Trophoblast cell (in vitro differentiated cells and primary cell): ENCODE results near the gene GLS.

Experiments used
- DNase-seq, 2 donors: peaks; one replicate each; pipeline ENCODE4 v3.0.0-alpha.2; 2016
- H2AFZ ChIP-seq: 2 replicates; pipeline ENCODE4 v1.6.1; 2013; ENCODE audit warnings: low read length, moderate library complexity, mild to moderate bottlenecking; ENCODE audit not compliant: insufficient read depth, poor library complexity
- H2AK5ac ChIP-seq: 2 replicates; pipeline ENCODE4 v1.6.1; 2013; ENCODE audit warnings: mild to moderate bottlenecking, low read length
- H2BK120ac ChIP-seq: 2 replicates; pipeline ENCODE4 v1.6.1; 2013; ENCODE audit warnings: low read length, mild to moderate bottlenecking, moderate library complexity; ENCODE audit not compliant: insufficient read depth, poor library complexity
- H2BK12ac ChIP-seq: 2 replicates; pipeline ENCODE4 v1.6.1; 2013; ENCODE audit warnings: mild to moderate bottlenecking, low read length, moderate library complexity
- H2BK5ac ChIP-seq: 2 replicates; pipeline ENCODE4 v1.6.1; 2013; ENCODE audit warnings: low read length, low read depth, moderate library complexity, mild to moderate bottlenecking; ENCODE audit not compliant: poor library complexity
- H3K14ac ChIP-seq: 2 replicates; pipeline ENCODE4 v1.6.1; 2013; ENCODE audit warnings: mild to moderate bottlenecking, low read length
- H3K18ac ChIP-seq: 2 replicates; pipeline ENCODE4 v1.6.1; 2013; ENCODE audit warnings: mild to moderate bottlenecking, low read length
- H3K23ac ChIP-seq: 2 replicates; pipeline ENCODE4 v1.6.1; 2013; ENCODE audit warnings: low read length
- H3K27ac ChIP-seq: 2 replicates; pipeline ENCODE4 v1.5.1; 2013; ENCODE audit warnings: low read depth, mild to moderate bottlenecking, inconsistent platforms, low read length, moderate library complexity
- H3K27me3 ChIP-seq: 2 replicates; pipeline ENCODE4 v1.6.1; 2013; ENCODE audit warnings: inconsistent platforms, mild to moderate bottlenecking, low read length, moderate library complexity; ENCODE audit not compliant: insufficient read depth
- H3K36me3 ChIP-seq, 2 experiments: 1 replicate in 1 of 2; 2 replicates in 1 of 2; pipeline ENCODE4 v1.6.1; 2013; ENCODE audit warnings: low read length in 2 of 2, mild to moderate bottlenecking in 2 of 2, moderate library complexity in 1 of 2; ENCODE audit not compliant: insufficient read depth in 2 of 2, control insufficient read depth in 1 of 2
- H3K4ac ChIP-seq: 2 replicates; pipeline ENCODE4 v1.6.1; 2013; ENCODE audit warnings: low read depth, mild to moderate bottlenecking, low read length, moderate library complexity
- H3K4me1 ChIP-seq, 2 experiments: 1 replicate in 1 of 2; 2 replicates in 1 of 2; pipeline ENCODE4 v1.6.1; 2013; ENCODE audit warnings: low read length in 2 of 2, mild to moderate bottlenecking in 2 of 2, moderate library complexity in 1 of 2; ENCODE audit not compliant: insufficient read depth in 2 of 2, control insufficient read depth in 1 of 2
- H3K4me2 ChIP-seq: 2 replicates; pipeline ENCODE4 v1.6.1; 2013; ENCODE audit warnings: inconsistent platforms, mild to moderate bottlenecking, low read length, moderate library complexity
- H3K4me3 ChIP-seq: 2 replicates; pipeline ENCODE4 v1.5.1; 2013; ENCODE audit warnings: mild to moderate bottlenecking, low read depth, low read length, inconsistent platforms
- H3K79me1 ChIP-seq: one replicate; pipeline ENCODE4 v1.6.1; 2013; ENCODE audit warnings: low read length
- H3K79me2 ChIP-seq: 2 replicates; pipeline ENCODE4 v1.6.1; 2013; ENCODE audit warnings: low read length, mild to moderate bottlenecking; ENCODE audit not compliant: control insufficient read depth, insufficient read depth, poor library complexity
- H3K9ac ChIP-seq: 2 replicates; pipeline ENCODE4 v1.6.1; 2013; ENCODE audit warnings: mild to moderate bottlenecking, low read length
- H3K9me3 ChIP-seq: 2 replicates; pipeline ENCODE4 v1.6.1; 2013; ENCODE audit warnings: low read depth, mild to moderate bottlenecking, control low read depth, inconsistent platforms, low read length; ENCODE audit not compliant: insufficient read depth
- H4K12ac ChIP-seq: 2 replicates; pipeline ENCODE4 v1.6.1; 2013; ENCODE audit warnings: low read depth, mild to moderate bottlenecking, low read length, moderate library complexity
- H4K8ac ChIP-seq: 2 replicates; pipeline ENCODE4 v1.6.1; 2013; ENCODE audit warnings: low read depth, mild to moderate bottlenecking, low read length, moderate library complexity
- H4K91ac ChIP-seq: one replicate; pipeline ENCODE4 v1.6.1; 2013; ENCODE audit warnings: low read depth, mild to moderate bottlenecking, low read length, moderate library complexity
- WGBS: extraction: QIAGEN DNeasy Blood & Tissue Kit; methylation state at CpG from one replicate; pipeline ENCODE4 v1.1.7; 2013; ENCODE audit warnings: missing lambda C conversion rate; ENCODE audit not compliant: insufficient read length, insufficient coverage; ENCODE audit errors: extremely low coverage; 5-methylcytosine and 5-hydroxymethylcytosine counted together

Gene GLS

GRCh38 chr2:190976521-190976920 lies 95.9 kb downstream of the GLS start:
- Histone ChIP-seq H3K14ac (no peak overlapping the region), H4K91ac (no peak overlapping the region), H2AK5ac (no peak overlapping the region), H2BK120ac (no peak overlapping the region), H3K36me3 (peaks cover 13 to 19% of the 10 kb centered on the region in 2 experiments), H3K4me2 (no peak overlapping the region), H2BK12ac (no peak overlapping the region), H3K4me3 (no peak overlapping the region), H3K27me3 (no peaks in the 10 kb centered on the region), H3K9me3 (no peaks in the 10 kb centered on the region), H4K8ac (no peak overlapping the region), H3K9ac (no peak overlapping the region), H4K12ac (no peak overlapping the region), H3K4me1 (peaks cover 7 to 25% of the 10 kb centered on the region in 2 experiments), H3K27ac (no peak overlapping the region), H3K18ac (no peak overlapping the region), H3K79me2 (no peaks in the 10 kb centered on the region), H3K4ac (no peak overlapping the region), H2AFZ (no peak overlapping the region), H3K79me1 (peaks cover 10% of the 10 kb centered on the region), H3K23ac (no peak overlapping the region), H2BK5ac (no peak overlapping the region)
- DNase-seq: no peak
- WGBS: no CpG with 5 or more reads among the region's 2 CpGs

- no peak overlapping the region for H3K14ac ChIP-seq
- WGBS: no CpG with 5 or more reads among the region's 5 CpGs
Observed at GRCh38 chr2:190977505-190977904, 96.9 kb downstream of the GLS start.

DNA sequence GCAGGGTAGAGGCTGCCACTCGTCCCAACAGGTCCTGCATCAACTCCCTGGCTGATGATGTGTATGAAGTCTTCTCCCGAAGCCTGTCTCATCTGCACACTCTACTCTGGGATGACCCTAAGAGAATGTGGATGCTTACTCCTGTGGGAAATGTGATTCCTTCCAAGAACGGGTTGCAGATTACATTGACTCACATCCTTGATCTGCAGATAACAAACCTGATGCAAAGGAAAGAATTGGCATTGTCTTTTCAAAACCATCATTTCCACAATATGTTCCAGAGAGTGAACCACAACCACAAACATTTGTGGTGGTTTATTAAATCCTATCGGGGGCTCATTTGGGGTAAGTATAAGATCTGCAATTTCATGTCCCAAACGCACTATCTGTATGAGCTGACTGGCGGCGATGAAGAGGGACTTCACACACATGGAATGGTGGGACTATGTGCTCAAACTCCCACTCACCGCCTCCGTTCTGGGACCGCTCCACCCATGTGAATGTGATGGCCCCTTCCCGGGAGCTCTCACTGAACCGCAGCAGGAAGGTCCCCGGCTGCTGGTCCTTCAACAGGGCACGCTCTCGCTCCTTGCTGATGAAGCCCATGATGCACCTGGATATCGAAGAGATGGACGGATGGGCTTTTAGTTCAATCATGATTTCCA lies 97.9 kb downstream of the GLS start:
- Histone ChIP-seq H3K4ac (no peak overlapping the region), H3K27me3 (no peaks in the 10 kb centered on the region), H3K4me2 (no peak overlapping the region), H3K4me3 (no peak overlapping the region), H2AFZ (no peak overlapping the region), H2AK5ac (peak overlapping the region; percentile 8), H4K12ac (no peak overlapping the region), H2BK120ac (no peak overlapping the region), H3K36me3 (peaks cover 9 to 24% of the 10 kb centered on the region in 2 experiments), H2BK12ac (peak overlapping the region; percentile 48), H3K18ac (peak overlapping the region; percentile 74), H3K14ac (peak overlapping the region; percentile 19), H3K9ac (no peak overlapping the region), H3K79me2 (no peaks in the 10 kb centered on the region), H2BK5ac (peak overlapping the region; percentile 56), H4K8ac (no peak overlapping the region), H3K23ac (no peak overlapping the region), H3K79me1 (peaks cover 10% of the 10 kb centered on the region), H3K4me1 (peaks cover 9 to 25% of the 10 kb centered on the region in 2 experiments), H4K91ac (peak overlapping the region; percentile 41), H3K9me3 (peaks cover 2% of the 10 kb centered on the region), H3K27ac (no peak overlapping the region)
- no CpG with 5 or more reads among the region's 17 CpGs for WGBS
- no peak for DNase-seq

More at GRCh38 chr2:190977505-190977904, 96.9 kb downstream of the GLS start:
- Histone ChIP-seq H2AK5ac (no peak overlapping the region), H3K4me2 (no peak overlapping the region), H3K18ac (peak overlapping the region; percentile 9), H4K12ac (no peak overlapping the region), H2BK5ac (no peak overlapping the region), H3K79me2 (no peaks in the 10 kb centered on the region), H3K4me1 (peaks cover 9 to 25% of the 10 kb centered on the region in 2 experiments), H3K27ac (no peak overlapping the region), H3K9ac (no peak overlapping the region), H3K79me1 (peaks cover 10% of the 10 kb centered on the region), H3K9me3 (no peaks in the 10 kb centered on the region), H4K8ac (no peak overlapping the region), H2BK12ac (peak overlapping the region; percentile 93), H3K36me3 (peaks cover 7 to 17% of the 10 kb centered on the region in 2 experiments), H3K4ac (no peak overlapping the region), H2AFZ (no peak overlapping the region), H3K27me3 (no peaks in the 10 kb centered on the region), H4K91ac (no peak overlapping the region), H3K23ac (no peak overlapping the region), H2BK120ac (no peak overlapping the region), H3K4me3 (no peak overlapping the region)
- DNase-seq: no peak

DNA sequence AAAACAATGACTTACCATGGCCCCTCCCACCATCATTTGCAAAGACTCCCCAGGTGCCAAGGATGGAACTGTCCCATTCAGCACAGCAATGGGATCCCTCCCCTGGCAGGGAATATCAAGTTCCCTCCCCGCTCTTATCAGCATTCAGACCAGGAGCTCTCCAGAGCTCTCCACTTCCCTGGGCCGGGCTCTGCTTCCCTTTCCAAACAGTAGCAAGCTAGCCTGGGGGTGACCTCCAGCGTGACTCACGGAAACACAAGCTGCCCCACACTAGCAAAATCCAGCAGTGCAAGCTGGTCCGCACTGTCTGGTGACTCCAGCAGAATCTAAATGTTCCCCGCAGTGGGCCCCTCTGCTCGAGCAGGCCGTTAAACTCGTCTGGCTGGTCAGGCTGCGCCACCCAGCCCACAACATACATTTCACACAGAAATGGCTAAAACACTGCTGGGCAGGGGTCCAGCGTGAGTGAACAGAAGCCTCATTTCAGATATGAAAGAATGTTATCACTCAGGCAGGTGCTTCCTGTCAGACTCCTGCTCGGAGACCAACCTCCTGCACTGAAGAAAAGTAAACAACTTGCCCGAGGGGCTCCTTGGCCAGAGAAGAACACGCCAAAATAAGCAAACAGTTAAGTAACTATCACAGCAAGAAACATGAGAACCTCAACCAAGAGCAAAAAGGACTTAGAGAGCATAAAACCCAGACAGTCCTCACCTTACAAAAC lies 99.4 kb downstream of the GLS start:
- H3K18ac ChIP-seq: no peak overlapping the region
- H2BK12ac ChIP-seq: peak overlapping the region; percentile 52
- no peak overlapping the region for H3K4ac ChIP-seq
- H2BK5ac ChIP-seq: peak overlapping the region; percentile 31
- H3K14ac ChIP-seq: no peak overlapping the region
- WGBS: no CpG with 5 or more reads among the region's 14 CpGs
- no peak overlapping the region for H4K8ac ChIP-seq
- H2AK5ac ChIP-seq: no peak overlapping the region
- DNase-seq: peak; percentile 90 to 95
- H4K91ac ChIP-seq: no peak overlapping the region
- H3K79me1 ChIP-seq: peaks cover 10% of the 10 kb centered on the region
- H3K36me3 ChIP-seq: peaks cover 8 to 20% of the 10 kb centered on the region in 2 experiments
- no peak overlapping the region for H2AFZ ChIP-seq
- H4K12ac ChIP-seq: no peak overlapping the region
- peaks cover 2% of the 10 kb centered on the region for H3K9me3 ChIP-seq
- H3K4me2 ChIP-seq: peak overlapping the region; percentile 53
- H3K4me3 ChIP-seq: no peak overlapping the region
- H3K27ac ChIP-seq: peak overlapping the region; percentile 93
- H3K4me1 ChIP-seq: peaks cover 11 to 28% of the 10 kb centered on the region in 2 experiments
- no peaks in the 10 kb centered on the region for H3K27me3 ChIP-seq
- no peaks in the 10 kb centered on the region for H3K79me2 ChIP-seq
- H3K9ac ChIP-seq: no peak overlapping the region
- H3K23ac ChIP-seq: no peak overlapping the region
- peak overlapping the region; percentile 72 for H2BK120ac ChIP-seq
